Muscle of arm (tissue), 12 donors: ENCODE data around the gene TMEM119. TPM values are rescaled to one million over a fixed set of nuclear protein-coding genes. Genes with fewer than 3 reads are reported as not detected.

ENCODE experiments used
- DNase-seq: peaks from one replicate; pipeline ENCODE4 v3.0.0-alpha.2; 2013
- polyA plus RNA-seq, 12 donors: library from polyadenylated mRNA; unstranded; fragments of 120-200 nt; gene quantifications; one replicate each; pipeline ENCODE4 v1.2.1, GENCODE V29; 2013; ENCODE audit not compliant: insufficient read length in 12 of 12

The TMEM119 gene
- polyA plus RNA-seq, 12 donors: 24.3 to 76.7 (median 34.3) TPM; not detected in 1

GRCh38 chr12:108618079-108618952 lies 20.4 kb upstream of the TMEM119 start:
- DNase-seq: peak; percentile 86

GRCh38 chr12:108616941-108617858 lies 19.3 kb upstream of the TMEM119 start:
- no peak for DNase-seq

GRCh38 chr12:108616359-108616758 lies 18.5 kb upstream of the TMEM119 start:
- no peak for DNase-seq

DNA sequence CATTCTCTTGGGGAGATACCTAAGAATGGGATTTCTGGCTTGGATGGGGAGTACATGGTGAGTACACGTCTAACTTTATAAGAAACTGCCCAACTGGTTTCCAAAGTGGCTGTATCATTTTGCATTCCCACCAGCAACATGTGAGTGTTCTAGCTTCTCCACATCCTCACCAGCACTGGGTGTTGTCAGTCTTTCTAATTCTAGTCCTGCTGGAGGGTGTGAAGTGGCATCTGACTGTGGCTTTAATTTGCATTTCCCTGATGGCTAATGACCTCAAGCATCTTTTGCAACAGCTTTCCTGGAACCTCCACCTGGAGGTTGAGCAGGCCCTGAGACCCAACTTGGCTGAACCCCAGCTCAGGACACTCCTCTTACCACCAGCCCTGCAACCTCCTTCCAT lies 18.0 kb upstream of the TMEM119 start:
- DNase-seq: no peak

GRCh38 chr12:108614639-108615038 lies 16.8 kb upstream of the TMEM119 start:
- no peak for DNase-seq

DNA sequence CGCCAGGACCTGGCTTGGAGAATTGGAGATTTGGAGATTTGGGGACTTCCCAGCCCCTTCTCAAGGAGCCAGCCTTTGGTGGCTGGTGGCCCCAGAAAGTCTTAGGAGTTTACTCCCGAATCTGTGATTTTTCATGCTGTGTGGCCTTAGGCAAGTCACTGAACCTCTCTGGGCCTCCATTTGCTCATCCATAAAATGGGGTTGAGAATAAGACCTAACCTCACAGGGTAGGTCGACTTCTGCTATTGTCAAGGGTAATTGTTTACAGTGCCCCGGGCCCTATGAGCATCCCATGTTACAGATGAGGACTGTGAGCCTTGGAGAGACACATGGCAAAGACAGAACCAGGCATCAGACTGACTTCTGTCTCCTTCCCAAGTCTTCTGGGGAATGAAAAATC lies 16.2 kb upstream of the TMEM119 start:
- DNase-seq: no peak

DNA sequence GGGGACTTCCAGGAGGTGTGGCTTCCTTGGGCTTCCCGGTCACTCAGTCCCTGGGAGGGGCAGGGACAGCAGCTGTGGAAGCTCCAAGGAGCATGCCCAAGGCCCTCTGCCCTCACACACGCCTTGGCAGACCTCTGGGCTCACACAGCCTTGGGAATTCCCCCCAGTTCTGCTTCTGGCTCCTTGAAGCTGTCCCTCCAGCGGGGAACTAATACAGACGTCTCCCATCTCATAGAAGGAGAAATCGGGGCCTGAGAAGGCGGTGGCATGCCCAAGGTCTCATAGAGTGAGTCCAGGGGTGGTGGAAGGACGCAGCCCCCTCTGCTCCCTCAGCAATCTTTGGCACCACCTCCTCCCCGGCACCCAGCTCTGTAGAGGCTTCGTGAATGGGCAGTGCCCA lies 15.7 kb upstream of the TMEM119 start:
- no peak for DNase-seq

- DNase-seq: no peak
Measured at GRCh38 chr12:108612788-108613282, 15.0 kb upstream of the TMEM119 start.

GRCh38 chr12:108611884-108612415 lies 14.1 kb upstream of the TMEM119 start:
- no peak for DNase-seq

DNA sequence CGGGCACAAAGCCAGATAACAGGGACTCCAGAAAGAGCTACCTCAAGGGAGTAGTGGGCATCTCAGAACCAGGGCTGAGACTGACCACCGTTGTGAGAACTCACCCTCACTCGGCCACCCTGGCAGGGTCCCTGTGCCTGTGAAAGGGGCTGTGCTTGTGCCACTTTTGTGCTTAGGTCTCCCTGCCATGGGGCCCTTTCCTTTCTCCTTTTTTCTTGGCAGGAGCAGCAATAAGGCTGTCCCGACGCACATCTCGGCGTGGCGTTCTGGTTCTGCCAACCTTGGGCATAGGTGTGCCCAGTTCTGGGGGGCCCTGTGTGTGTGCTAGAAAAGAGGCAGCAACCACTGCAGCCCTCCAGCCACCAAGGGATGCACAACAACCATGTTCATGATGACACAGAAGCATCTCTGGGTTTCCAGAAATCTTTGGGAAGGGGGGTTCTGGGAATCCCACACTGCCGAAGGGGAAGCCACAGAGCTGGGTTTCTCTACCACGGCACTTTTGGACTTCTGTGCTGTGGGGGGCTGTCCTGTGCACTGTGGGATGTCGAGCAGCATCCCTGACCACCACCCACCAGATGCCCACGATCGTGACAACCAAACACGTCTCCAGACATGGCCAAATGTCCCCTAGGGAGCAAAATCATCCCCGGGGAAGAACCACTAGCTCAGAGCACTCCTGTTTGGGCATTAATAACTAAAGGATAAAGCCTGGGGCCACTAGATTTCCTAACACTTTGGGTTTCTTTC lies 13.1 kb upstream of the TMEM119 start:
- DNase-seq: no peak

DNA sequence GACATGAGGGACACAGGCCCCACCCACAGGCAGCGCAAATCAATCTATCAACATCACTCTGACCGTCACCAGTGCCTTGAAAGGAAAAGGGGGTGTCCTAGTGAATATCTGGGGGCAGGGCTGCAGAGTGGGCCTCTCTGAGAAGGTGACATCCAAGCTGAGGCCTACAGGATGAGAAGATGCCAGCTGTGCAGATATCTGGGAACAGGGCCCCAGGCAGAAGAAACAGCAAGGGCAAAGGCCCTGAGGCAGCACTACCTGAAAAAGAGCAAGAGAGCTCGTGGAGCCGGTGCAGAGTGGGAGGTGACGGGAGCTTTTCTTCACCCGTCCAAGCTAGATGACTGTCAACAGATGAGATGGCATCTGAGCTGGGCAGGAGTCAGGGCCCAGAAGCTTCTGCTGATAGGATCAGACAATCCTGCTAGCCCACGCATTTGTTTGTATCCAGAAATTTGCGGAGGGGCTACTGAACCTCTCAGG lies 12.5 kb upstream of the TMEM119 start:
- DNase-seq: no peak

GRCh38 chr12:108609537-108610335 lies 11.9 kb upstream of the TMEM119 start:
- peak; percentile 94 for DNase-seq

DNA sequence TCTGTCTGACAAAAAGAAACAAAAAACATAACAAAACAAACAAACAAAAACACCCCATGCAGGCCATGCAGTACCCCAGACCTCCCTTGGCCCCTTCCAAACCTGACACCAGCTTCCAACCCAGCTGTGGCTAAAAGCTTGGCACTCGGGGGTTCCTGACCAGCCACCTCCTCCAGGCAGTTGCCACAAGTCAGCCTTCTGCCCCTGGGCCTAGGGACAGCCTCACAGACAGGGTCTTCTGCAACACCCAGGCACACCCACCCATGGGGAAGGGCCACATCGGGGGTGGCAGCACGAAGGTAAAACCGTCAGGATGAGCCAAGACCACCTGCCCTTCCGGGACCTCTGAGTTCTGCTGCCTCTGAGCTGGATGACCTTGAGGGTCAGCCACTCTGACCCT lies 10.7 kb upstream of the TMEM119 start:
- no peak for DNase-seq

GRCh38 chr12:108607981-108608600 lies 10.2 kb upstream of the TMEM119 start:
- DNase-seq: no peak

DNA sequence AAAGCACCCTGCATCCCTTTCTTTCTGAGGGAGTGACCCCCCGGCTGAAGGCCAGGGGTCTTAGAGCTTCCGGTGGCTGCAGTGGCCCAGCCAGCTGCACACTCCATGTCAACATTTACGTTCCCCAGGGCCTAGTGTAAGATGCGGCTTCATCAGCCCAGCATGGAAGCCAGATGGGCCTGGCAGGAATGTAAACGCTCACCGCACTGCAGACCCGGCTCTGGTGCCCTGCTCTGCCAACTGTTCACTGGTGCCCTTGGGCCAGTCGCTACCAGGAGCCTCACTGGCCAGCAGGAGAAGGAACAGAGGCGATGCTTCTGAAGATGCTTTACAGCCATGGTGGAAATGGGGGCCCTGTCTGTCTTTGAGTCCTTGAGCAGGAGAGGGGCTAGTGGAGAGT lies 8.6 kb upstream of the TMEM119 start:
- DNase-seq: no peak

DNA sequence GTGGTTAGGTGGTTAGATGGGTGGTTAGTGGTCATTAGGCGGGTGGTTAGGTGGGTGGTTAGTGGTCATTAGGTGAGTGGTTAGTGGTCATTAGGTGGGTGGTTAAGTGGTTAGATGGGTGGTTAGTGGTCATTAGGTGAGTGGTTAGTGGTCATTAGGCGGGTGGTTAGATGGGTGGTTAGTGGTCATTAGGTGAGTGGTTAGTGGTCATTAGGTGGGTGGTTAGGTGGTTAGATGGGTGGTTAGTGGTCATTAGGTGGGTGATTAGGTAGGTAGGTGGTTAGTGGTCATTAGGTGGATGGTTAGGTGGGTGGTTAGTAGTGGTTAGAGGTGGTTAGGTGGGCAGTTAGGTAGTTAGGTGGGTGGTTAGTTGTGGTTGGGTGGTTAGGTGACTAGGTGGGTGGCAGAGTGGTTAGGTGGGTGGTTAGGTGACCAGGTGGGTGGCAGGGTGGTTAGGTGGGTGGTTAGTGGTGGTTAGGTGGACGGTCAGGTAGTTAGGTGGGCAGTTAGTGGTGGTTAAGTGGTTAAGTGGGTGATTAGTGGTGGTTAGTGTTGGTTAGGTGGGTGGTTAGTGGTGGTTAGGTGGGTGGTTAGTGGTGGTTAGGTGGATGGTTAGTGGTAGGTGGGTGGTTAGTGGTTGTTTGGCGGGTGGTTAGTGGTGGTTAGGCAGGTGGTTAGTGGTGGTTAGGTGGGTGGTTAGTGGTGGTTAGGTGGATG lies 8.0 kb upstream of the TMEM119 start:
- no peak for DNase-seq

- no peak for DNase-seq
Measured at GRCh38 chr12:108605000-108605689, 7.3 kb upstream of the TMEM119 start.

DNA sequence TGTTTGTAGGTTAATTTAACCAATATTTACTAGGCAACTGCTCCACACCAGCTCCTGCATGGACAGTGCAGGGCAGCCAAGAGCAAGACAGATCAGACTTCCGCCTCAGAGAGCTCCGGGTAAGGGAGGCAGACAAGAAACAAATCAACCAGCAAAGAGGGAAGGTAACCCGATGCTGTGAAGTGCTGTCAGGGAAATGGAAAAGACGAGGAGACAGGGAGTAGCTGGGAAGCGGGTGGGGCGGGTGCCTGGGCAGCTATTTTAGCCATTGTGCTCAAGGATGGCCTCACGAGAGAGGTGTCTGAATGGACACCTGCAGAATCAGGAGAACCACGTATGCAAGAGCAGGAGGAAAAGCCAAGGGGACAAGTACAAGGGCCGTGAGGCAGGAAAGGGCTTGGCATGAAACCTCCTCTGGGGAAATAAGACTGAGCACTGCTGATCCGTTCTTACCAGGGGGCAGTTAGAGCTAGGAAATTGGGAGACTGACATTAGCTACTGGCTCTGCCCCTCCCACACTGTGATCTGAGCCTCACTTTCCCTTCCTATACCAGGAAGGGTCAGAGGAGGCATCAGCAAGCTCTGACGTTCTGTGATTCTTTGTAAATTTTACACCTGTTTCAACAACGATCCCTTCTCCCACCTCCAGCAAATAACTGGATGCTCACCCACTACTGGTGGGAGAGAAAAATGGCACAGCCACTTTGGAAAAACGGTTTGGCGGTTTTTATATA lies 6.5 kb upstream of the TMEM119 start:
- DNase-seq: no peak
